C1 segment of cervical spinal cord (tissue), 14 donors: ENCODE results near the gene AHDC1.
"Not testable (repeated sequence)": the region's sequence is repeated elsewhere in the genome, so short reads cannot be mapped to it uniquely, and the experiment has no call there.

Experiments
- DNase-seq, 14 donors: peaks; one replicate each; lab custom pipeline; 2025; lab: John Stamatoyannopoulos, UW

AHDC1 gene, protein sequence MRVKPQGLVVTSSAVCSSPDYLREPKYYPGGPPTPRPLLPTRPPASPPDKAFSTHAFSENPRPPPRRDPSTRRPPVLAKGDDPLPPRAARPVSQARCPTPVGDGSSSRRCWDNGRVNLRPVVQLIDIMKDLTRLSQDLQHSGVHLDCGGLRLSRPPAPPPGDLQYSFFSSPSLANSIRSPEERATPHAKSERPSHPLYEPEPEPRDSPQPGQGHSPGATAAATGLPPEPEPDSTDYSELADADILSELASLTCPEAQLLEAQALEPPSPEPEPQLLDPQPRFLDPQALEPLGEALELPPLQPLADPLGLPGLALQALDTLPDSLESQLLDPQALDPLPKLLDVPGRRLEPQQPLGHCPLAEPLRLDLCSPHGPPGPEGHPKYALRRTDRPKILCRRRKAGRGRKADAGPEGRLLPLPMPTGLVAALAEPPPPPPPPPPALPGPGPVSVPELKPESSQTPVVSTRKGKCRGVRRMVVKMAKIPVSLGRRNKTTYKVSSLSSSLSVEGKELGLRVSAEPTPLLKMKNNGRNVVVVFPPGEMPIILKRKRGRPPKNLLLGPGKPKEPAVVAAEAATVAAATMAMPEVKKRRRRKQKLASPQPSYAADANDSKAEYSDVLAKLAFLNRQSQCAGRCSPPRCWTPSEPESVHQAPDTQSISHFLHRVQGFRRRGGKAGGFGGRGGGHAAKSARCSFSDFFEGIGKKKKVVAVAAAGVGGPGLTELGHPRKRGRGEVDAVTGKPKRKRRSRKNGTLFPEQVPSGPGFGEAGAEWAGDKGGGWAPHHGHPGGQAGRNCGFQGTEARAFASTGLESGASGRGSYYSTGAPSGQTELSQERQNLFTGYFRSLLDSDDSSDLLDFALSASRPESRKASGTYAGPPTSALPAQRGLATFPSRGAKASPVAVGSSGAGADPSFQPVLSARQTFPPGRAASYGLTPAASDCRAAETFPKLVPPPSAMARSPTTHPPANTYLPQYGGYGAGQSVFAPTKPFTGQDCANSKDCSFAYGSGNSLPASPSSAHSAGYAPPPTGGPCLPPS (N-terminal part only)

DNA sequence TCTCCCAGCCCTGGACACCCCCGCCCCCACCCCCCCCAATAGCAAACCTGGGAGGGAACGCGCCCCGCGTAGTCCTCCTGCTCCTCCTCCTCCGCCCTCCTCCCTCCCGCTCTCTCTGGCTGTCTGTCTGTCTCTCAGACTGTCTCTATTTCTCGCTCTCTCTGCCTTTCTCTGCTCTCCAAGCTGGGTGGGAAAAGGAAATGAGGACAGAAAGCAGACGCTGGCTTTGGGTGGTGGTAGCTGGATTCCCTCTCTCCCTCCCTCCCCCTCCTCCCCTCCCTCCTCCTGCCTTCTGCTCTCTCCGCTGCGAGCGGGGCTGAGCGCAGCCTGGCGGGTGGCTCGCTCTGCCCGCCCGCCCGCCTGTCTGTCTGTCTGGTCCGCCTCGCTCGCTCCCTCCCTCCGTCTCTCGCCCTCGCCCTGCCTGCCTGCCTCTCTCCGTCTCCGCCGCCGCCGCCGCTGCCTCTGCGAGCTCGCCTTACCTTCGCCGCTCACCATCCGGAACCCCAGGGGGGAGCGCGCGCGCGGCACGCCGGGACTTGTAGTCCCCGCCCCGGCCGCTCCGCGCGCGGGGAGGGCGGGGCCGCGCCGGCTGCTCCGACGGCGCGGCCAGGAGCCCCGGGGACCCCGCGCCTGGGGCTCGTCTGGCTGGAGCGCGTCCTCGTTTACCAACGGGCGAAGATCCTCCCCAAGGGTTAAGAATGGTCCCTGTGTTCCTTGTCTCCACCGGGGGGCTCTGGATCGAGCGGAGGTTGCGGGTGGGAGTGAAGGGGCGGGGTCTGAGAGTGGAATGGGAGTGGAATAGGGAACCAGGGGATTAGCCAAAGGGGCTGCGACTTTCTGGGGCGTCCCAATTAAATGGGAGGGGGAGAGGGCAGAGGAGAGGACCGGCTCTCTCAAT is at the start of gene AHDC1:
TSS of gene AHDC1 (minus strand) at position 464 of the 898 bp plus-strand sequence. CDS start 52,029 bp downstream, outside the sequence.
- peak; percentile 26 to 88 (median 78) for DNase-seq

DNA sequence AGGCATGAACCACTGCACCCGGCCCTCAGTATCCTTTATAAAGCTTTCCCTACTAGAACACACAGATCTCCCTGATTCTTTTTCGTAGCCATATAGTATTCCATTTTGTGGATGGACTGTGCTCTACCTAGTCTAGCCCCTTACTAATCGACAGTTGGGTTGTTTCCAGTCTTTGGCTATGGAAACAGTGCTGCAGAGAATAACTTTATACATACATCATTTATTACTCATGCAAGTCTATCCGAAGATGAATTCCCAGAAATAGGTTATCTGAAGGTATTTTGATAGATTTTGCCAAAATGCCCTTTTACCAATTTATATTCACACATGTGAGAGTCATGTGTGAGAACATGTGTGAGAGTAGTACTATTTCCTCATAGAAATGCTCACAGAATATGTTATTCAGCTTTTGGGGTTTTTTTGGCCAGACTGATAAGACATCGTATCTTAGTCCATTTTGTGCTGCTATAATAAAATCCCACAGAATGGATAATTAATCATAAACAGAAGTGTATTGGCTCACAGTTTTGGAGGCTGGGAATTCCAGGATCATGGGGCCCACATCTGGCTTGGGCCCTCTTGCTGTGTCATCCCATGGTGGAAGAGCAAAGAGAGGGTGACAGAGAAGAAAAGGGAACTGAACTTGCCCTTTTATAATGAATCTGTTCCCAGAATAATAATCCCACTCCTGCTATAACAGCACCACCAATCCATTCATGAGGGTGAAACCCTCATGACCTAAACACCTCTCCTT is 48.3 kb upstream of the AHDC1 start:
- DNase-seq: no peak

DNA sequence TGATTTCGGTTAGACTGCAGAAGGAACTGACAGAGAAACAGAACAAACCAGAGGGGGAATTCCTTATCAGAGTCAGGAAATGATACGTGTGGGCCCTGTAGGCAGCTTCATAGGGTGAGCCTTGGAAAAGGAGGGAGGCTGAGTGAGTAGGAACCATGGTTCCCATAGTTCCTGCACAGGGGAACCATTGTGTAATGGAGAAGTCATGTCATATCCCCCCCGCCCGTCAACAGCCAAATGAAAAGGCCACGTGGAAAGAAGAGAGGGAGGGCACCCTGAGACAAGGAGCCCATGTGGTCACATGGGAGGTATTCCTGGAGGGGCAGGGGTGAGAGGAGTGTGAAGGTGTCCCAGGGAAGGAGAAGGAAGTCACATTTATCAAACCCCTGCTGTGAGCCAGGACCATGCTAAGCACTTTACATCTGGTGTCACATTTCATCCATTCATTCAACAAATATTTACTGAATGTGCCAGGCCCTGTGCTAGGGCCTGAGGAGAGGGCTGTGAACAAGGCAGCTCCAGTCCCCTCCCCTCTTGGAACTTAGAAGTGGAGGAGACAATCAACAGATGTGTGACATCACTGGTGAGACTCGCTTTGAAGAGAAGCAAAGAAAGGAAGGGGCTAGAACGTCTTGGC is 46.7 kb upstream of the AHDC1 start:
- peak in 1 of 14 donors; percentile 33 for DNase-seq

DNA sequence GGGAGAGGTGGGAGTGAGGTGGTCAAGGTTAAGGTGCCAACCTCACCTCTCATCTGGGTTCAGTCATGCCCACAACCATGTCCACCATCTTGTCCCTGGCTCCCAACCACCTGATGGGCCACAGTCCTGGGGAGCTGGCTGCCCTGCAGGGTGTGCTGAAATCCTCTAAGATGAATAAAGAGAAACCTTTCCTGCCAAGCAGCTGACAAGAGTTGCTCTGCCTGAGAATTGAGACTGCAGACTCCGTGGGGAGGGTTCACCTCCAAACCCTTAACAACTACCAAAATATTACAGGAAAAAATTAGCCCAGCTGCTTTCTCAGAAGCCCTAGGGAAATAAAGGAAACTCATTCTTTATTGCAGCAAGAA is 46.2 kb upstream of the AHDC1 start:
- DNase-seq: no peak

DNA sequence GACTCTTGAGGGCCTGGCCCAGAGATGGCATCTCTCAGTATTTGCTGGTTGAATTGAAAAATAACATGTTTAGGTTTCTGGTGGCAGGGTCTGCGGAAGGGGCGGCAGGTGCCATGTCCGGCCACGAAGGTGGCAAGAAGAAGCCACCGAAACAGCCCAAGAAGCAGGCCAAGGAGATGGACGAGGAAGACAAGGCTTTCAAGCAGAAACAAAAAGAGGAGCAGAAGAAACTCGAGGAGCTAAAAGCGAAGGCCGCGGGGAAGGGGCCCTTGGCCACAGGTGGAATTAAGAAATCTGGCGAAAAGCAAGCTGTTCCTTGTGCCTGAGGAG is 45.3 kb upstream of the AHDC1 start:
- DNase-seq: no peak

DNA sequence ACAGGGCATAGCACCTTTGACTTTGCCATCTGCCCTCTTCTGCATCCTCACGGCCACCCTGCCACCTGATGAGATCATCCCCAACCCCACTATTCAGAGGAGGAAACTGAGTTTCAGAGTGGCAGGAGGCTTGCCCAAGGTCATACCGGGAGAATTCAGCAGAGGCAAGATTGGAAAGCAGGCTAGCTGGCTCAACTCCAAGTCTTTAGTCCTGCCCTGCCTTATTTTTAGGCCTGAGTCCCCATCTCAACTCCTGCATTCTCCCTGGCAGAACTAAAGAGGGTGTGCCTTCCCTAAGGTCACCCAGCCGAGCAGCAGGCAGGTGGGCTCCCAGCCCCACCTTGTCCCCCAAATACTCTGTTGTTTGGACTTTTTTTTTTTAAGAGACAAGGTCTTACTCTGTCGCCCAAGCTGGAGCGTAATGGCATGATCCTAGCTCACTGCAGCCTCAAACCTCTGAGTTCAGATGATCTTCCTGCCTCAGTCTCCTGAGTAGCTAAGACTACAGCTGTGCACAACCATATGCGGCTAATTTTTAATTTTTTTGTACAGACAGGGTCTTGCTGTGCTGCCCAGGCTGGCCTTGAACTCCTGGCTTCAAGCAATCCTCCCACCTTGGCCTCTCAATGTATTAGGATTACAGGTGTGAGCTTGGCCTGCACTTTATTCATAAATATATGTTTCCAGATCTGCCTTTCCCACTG is 44.8 kb upstream of the AHDC1 start:
- no peak for DNase-seq

DNA sequence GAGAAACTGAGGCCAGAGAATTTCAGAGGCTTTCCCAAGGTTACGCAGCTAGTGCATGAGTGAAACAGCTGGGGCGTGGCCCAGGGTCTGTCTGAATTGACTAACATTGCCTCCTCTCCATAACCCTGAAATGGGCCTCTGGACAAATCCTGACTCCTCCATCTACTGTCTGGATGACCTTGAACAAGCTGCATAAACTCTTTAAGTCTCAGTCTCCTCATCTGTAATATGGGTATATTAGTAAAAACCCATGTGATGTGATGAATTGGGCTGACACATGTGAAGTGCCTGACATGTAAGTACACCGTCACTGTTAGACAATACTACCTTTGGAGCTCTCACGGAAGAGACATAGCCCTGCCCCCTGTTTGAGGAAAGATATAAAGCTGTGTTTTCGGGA is 43.4 kb upstream of the AHDC1 start:
- no peak for DNase-seq

DNA sequence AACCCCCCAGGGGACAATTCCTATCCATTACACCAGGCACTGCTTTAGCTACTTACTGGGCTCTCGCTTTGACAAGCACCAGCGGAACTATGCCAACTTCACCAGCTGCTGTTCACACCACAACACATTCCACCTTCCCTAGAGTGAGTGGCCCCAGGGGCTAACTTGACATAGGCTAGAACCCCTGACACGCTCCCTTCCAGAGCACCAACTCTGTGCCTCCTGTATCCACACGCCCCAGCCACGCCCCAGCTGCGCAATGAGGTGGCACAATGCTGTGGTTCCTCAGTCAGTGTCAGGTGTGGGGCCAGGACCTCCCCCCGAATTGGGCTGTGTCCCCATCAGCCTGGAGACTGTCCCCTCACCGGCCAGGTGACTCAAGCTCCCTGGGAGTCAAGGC is 42.7 kb upstream of the AHDC1 start:
- DNase-seq: no peak

DNA sequence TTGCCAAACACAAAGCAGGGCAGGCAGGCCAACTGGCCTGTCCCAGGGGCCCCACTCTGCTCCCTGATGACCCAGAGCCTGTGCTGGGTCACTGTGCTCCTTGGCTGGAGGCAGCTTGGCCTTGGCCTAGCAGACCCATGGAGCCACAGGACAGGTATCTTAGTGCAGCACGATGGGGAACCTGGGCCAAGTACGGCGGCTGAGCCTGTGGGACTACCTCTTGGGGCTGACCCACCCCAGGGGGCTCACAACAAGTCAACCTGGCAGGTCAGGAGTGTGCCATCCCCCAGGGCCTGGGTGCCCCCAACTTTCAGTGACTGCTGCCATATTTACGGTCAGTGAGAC is 41.1 kb upstream of the AHDC1 start:
- no peak for DNase-seq

DNA sequence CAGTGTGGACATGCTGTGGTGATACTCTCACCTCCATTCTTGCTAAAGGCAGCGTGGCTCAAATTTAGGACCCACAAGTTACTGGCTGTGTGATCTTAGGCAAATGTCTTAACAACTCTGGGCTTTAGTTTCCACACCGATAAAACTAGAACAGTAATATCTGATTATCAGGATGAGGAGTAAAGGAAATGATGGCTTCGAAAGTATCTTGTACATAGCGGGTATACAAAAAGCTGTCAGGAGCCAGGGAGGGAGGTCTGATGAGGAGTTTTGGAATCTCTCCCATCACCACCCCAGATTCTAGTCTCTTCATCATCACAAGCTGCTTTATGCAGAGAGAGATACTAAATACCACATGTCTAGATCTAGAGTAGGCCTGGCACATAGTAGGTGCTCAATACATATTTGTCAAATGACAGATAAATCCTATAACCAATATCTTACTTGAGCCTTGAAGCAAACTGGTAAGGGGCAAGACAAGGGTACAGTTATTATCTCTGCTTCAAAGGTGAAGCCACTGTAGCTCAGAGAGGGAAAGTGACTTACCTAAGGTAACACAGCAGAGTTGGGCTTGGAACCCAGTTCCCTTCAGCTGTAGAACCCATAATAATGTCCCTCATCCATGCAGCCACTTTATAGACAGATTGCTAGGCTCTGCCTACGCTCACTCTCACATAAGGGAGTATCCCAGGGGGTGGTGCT is 40.6 kb upstream of the AHDC1 start:
- DNase-seq: no peak

DNA sequence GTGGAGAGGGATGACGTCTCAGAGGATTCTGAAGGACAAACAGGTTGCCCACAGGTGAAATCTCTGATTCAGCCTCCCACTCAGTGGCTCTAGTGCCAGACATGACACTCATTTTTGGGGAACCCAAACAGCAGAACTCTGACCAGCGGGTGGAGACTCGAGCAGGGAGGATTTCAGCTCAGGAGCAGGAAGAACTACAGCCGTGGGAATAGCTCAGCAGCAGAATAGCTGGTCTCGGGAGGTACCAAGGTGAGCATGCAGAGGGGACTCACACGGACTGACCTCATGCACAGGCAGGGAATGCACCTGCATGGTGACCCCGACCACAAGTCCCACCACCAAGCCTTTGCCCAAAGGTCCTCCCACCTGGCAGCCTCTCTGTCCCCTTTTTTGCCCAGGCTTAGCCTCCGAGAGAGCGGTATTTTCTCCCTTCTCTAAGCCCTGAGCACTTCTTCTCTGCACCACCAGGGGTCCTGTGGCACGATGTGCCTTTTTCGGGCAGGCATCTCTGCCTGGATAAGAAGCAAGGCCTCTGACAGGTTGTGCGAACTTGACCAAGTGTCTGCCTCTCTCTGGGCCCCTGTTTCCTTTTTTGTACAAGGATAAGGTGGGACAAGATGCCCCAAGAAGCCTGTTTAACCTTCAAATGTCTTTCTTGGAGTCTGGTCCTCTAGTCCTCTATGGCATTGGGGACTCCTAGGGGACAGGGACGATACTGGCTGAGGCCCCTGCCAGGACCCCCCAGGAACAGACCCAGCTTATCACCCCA is 39.8 kb upstream of the AHDC1 start:
- no peak for DNase-seq

DNA sequence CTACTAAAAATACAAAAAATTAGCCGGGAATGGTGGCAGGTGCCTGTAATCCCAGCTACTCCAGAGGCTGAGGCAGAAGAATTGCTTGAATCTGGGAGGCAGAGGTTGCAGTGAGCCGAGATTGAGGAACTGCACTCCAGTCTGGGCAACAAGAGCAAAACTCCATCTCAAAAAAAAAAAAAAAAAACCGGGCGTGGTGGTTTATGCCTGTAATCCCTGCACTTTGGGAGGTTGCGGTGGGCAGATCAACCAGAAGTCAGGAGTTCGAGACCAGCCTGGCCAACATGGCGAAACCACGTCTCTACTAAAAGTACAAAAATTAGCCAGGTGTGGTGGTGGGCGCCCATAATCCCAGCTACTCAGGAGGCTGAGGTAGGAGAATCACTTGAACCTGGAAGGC is 36.6 kb upstream of the AHDC1 start:
- not testable (repeated sequence) for DNase-seq

DNA sequence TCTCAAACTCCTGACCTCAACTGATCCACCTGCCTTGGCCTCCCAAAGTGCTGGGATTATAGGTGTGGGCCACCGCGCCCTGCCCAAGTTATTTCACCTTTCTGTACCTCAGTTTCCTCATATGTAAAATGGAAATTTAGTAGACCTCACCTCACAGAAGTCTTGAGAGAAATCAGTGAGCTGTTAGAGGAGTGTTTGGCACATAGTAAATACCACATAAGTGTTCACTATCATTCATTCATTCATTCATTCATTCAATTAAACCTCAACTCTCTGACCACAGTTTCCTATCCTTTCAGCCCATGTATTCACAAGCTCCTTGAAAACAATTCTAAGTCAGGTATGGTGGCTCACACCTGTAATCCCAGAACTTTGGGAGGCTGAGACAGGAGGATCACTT is 34.9 kb upstream of the AHDC1 start:
- DNase-seq: no peak

DNA sequence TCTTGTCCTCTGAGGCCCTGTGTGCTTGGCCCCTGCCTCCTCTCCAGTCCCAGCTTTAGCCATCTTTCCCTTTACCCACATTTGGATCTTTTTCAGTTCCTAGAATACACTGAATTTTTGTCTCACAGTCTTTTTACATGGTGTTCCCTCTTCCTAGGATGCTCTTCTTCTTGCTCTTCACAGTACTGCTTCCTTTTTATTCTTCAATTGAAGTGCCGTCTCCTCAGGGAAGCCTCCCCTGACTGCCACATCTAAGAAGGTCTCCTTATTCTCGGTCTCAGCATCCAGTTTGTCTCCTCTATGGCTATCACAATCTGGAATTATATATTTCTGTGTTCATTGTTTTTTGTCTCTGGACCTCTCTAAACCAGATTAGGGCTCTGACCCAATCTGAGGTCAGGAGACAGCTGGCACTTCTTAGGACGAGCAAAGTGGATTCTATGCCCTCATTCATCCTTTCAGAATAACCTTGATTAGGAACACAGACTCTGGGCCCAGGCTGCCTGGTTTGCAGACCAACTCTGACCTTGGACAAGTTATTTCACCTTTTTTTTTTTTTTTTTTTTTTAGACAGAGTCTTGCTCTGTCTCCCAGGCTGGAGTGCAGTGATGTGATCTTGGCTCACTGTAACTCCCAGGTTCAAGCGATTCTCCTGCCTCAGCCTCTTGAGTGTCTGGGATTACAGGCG is 34.2 kb upstream of the AHDC1 start:
- no peak for DNase-seq

DNA sequence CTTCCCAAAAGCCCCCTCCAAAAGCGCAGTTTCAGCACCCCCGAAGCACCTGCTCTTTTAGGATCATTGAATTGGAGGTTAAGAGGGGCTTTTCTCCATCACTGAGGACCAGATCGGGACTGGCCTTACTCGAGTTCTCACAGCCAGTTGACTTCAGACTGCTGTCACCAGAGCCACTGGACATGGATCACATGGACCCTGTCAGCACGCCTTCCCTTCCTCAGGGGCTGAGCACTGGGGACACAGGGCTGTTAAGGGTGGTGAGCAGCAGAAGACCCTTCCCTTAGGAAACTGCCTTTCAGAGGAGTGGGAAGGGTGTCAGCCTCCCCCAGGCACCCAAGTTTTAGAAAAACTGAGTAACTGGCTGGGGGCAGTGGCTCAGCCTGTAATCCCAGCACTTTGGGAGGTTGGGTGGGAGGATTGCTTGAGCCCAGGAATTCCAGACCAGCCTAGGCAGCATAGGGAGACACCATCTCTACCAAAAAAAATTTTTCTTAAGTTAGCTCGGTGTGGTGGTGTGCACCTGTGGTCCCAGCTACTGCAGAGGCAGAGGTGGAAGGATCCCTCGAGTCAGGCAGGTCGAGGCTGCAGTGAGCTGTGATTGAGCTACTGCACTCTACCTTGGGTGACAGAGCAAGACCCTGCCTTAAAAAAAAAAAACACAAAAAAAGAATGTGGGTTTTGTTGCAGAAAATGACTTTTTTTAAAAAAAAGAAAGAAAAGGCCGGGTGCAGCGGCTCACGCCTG is 31.6 kb upstream of the AHDC1 start:
- no peak for DNase-seq

DNA sequence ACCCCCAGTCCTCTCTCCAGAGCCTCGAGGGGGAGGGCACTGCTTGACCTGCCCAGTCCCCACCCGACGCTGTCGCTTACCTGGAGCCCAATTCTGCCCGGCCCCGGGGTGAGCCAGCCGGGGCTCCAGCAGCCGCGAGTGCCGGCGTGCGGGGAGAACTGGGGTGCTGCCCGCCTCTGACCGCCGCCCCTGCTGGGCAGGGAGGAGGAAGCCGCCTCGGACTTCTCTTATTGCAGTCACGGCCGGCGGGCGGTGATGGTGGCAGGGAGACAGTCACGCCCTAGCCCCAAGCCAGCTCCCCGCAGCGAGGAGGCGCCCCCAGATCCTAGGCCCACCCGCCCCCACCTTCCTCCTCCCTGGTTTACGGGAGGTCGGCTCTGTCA is 31.0 kb upstream of the AHDC1 start, which contains the start of gene FGR:
TSS of gene FGR (minus strand) at position 201 of the 383 bp plus-strand sequence. CDS start 11,269 bp downstream, outside the sequence.
- no peak for DNase-seq
